HCEC 1CT (cell line): ENCODE results near the gene MPDU1.

Source experiments
- DNase-seq: peaks from one replicate; pipeline ENCODE4 v3.0.0-alpha.2; 2017

Gene MPDU1

DNA sequence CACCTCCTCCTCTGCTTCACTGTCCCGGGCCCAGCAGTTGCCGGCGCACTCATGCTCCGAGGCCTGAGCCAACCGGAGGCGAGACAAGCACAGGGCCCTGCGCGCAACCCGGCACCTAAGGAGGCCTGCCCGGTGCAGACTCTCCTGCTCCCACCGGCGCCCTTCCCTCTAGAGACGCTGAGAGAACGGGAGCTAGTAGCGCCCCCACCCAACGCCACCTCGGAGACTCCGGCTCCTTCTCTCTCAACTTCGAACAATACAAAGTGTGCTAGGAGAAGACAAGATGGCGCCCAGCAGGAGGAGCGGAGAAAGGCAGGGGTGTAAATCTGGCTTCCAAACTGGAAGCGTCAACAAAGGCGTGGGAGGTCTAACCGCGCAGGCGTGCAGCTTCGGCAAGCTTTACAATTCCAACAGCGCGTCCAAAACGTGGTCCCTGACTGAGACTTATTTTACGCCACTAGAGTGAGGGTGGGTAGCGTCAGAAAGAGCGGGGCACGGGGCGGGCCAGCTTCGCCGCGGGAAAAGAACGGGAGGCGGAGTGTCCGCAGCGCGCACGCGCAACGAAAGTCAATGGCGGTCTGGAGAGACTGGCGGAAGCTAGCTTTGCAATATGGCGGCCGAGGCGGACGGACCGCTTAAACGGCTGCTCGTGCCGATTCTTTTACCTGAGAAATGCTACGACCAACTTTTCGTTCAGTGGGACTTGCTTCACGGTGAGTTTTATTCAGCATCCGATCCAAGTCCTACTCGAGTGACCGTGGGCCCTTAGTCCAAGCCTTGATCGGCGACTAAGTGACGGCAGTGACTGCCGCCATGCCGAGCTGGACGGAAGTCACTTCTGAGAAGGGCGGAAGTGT, at the start of gene MPDU1:
Gene MPDU1 (plus strand): TSS at position 600 of the 857 bp plus-strand sequence. CDS start 11 bp downstream, at position 611.
- peak; percentile 94 for DNase-seq

DNA sequence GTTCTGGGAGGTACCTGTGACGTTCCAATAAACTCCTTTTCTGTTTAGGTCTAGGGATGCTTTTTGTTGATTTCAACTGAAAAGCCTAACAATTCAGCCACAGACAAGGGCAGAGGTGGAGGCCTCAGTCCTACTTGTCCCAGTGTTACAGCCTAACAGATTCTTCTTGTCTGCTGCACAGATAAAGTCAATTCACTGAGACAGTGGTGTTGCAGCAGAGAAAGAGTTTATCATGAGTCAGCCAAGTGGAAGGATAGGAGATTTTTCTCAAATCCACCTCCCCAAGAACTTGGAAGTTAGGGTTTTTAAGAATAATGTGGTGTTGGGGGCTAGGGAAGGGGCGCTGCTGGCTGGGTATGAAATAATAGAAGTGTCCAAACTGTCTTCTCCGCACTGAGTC, 45.6 kb upstream of the MPDU1 start:
- DNase-seq = no peak

DNA sequence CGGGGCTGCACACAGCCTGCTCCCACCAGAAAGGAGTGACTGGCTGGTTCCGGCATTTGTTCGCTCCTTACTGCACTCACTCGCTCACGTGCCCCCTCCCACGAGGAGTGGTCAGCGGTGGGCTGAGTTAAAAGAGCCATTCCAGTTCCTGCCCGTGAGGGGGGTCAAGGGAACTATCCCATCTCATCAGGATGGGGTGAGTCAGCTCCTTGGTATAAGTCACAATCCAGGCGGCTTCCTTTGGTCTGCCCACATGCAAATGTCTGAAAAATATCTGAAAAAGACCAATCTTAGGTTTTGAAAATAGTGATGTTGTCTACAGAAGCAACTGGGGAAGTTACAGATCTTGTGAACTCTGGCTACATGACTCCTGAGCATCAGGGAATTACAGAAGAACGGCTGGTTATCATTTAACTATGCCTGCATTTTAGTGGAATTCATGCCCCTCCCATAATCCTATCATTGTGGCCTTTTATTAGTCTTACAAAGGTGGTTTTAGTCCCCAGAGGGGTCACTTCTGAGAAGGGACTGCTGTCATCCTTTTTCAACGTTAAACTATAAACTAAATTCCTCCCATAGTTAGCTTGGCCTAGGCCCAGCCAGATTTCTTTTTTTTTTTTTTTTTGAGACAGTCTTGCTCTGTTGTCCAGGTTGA, 44.6 kb upstream of the MPDU1 start:
- no peak for DNase-seq

DNA sequence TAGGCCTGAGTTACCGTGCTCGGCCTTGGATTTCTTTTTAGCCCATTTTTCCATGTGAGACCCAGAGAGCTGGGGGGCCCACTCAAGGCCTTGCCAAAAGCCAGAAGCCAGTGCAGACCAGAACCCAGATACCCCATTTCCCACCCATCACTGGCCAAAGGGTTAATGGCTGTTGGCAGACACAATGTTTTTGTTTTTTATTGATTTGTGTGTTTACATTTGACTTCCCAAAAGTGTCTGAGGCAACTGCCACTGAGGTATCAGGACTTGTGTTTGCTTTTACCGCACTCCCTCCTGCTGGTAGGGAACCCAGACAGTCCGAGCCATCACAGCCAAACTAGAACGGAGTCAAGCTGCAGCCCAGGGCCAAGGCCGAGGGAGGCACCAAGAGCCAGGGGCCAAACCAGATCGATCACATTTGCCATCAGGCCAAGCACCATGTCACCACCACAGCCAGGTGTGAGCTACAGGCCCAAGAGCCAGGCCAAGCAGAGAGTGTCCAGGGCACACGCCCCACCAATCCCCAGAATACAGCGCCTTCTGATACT, 42.5 kb upstream of the MPDU1 start:
- DNase-seq = no peak

DNA sequence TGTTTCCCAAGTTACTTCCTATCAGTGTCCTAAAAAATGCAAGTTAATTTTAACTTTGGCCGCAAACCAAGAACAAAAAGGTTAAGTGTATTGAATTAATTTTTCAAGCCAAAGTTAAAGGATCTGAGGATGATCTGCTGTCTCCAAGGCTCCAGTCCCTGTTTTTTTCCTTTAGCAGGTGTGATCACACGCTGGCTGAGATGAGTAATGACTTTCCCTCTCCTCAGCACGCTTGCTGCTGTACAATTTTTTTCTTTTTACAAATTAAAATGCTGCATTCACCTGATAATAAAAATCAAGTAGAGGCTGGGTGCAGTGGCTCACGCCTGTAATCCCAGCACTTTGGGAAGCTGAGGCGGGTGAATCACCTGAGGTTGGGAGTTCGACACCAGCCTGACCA, 38.7 kb upstream of the MPDU1 start:
- no peak for DNase-seq

DNA sequence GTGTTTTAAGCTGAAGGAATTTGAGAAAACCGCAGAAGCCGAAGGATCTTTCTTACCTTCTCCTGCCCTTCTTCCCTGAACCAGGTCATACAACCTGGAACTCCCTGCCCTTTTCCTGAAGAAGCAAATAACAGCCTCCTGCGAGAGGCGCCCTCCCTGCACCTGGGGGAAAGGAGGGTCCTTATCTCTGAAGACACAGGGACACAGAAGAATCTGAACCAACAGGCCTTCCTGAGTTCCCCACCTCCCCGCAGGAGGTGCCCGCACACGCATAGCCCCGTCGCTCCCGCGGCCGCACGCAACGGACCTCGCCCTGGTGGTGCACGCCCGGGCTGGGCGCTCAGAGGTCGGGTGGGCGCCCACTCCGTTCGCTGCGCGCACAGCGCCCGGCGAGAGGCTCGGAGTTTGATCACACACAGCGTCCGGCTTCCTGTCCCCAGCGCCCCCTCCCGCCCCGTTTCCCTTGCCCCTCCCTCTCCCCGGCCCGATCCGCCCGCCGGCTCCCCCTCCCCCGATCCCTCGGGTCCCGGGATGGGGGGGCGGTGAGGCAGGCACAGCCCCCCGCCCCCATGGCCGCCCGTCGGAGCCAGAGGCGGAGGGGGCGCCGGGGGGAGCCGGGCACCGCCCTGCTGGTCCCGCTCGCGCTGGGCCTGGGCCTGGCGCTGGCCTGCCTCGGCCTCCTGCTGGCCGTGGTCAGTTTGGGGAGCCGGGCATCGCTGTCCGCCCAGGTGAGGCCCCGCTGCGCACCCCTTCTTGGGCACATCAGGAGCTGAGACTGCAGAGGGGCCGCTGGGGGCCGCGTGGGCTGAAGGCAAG, 34.9 kb upstream of the MPDU1 start, which contains the start of gene TNFSF12:
Gene TNFSF12 (plus strand): TSS at position 474 of the 816 bp plus-strand sequence. CDS start 96 bp downstream, at position 570.
- no peak for DNase-seq

DNA sequence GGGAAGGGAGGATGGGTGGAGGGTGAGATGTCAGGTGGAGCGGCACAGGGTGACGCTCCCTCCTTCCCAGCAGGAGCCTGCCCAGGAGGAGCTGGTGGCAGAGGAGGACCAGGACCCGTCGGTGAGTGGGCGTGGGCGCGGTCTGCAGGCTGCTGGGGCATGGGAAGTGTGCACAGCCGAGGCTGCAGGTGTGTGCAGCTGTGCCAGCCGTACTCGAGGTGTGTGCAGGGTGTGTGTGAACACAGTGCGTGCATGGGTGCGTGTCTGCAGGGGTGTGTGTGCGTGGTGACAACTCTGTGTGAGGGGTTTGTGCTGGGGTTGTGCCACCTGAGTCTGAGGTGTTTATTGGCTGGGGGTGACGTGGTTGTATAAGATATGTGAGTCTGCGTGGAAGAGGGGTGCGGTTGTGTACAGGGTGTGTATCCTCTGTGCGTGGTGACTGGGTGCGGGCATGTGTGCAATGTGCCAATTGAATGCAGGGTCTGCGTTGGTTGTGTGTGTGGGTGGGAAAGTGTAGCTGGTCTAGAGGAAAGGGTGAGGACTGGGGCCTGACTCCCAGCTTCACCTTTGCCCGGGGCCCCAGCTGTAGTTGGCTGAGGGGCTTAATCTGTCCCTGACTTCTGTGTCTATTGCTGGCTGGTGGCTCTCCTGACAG, 34.1 kb upstream of the MPDU1 start:
- no peak for DNase-seq

DNA sequence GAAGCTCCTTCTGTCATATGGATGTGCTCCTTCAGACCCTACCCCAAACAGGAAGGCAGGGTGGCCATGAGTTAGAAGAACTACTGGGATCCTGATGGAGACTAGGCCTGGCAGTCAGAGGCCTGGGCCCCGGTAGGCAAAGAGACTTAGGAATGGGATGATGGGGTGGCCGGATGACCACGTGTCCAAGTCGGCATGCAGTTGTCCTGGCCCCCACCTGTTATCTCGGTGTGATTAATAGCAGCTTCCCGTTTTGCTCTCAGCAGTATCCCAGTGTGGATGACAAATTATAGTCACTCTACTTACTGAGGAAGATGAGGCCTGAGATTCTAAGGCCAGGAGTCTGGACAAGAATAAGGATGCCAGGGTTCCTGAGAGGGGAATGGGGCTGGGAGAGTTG, 33.3 kb upstream of the MPDU1 start:
- no peak for DNase-seq

DNA sequence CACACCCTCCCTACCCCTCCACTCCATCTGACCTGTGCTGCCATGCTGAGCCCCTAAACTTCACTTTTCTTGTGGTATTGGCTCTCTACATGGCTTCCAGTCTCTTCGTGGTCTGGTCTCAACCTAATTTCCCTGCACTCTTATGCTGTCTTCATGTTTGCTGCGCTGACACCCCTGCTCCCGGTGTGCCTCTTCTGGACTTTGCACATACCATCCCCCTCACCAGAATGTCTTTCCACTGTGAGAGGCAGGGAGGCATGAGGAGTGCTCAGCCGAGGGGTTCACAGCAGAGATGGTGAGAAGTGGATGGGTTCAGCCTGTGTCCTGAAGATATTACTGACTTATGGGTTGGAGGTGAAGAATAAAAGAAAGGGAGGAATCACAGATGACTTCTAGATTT, 32.3 kb upstream of the MPDU1 start:
- DNase-seq = no peak

DNA sequence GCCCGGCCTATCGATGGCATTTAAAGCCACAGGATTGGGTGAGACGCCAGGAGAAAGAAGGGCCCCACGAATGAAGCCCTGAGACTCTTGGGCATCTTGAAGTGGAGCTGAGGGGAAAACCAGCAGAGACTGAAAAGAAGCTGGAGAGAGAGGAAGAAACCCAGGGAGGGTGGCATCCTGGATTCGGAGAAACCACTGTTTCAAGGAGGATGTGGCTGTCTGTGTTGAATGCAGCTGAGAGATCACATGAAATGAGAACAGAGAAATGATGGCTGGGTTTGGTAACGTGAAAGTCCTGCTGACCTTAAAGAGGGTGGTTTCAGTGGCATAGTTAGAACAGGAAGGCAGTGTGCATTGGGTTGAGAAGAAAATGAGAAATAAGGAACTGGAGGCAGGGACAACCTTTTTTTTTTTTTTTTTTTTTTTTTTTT, 31.0 kb upstream of the MPDU1 start:
- no peak for DNase-seq

DNA sequence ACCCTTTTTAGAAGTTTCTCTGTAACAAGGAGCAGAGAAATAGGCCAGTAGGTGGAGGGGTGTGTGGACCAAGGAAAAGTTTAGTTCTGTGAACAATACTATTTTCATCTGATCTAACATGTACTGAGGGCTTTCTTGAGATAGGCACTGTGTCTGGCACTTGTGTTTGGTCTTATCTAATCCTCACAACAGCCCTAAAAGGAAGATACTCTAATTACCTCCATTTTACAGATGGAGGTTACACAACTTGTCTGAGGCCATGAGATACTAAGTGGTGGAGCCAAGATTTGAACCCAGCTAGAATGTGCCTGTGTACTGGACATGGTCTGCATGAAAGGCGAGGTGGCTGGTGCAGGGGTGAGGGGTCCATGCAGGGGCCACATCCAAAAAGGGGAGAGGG, 30.3 kb upstream of the MPDU1 start:
- no peak for DNase-seq

DNA sequence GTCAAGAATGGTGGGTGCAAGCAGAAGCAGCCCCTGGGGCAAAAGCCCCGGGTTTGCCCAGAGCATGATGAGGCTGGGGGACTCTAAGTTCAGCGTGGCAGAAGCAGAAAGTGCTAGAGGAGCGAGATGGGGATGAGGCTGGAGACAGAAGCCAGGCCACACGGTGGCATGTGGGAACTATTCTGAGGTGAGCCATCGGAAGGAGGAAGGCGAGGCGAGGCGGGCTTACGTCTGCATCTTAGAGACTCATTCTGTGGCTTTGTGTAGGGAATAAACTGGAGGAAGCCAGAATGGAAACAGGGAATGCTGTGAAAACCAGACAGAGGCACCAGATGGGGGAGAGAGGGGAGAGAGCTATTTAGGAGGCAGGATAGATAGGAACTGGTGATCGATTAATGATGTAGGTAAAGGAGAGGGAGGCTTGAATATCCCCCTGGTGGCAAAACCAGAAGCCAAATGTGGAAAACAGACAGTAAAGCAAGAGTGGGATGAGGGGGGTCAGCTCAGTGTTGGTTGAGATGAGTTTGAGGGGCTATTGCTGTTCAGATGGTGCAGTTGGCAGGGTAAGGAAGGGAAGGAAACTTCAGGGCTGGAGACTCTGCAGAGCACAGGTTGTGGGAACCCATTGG, 28.2 kb upstream of the MPDU1 start:
- no peak for DNase-seq

DNA sequence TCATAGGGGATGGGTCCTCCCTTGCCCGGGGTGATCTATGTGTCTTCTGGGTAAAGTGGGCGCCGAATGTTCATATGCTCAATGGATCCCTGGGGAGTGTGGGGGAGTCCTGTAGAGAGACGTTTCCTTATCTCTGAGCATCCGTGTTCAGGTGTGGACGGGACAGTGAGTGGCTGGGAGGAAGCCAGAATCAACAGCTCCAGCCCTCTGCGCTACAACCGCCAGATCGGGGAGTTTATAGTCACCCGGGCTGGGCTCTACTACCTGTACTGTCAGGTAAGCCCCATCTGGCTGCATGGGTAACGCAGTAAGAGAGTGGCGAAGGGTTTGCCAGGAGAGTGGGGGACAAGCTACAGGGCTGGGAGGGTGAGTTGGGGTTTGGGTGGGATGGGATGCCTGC, 27.0 kb upstream of the MPDU1 start:
- DNase-seq = no peak

DNA sequence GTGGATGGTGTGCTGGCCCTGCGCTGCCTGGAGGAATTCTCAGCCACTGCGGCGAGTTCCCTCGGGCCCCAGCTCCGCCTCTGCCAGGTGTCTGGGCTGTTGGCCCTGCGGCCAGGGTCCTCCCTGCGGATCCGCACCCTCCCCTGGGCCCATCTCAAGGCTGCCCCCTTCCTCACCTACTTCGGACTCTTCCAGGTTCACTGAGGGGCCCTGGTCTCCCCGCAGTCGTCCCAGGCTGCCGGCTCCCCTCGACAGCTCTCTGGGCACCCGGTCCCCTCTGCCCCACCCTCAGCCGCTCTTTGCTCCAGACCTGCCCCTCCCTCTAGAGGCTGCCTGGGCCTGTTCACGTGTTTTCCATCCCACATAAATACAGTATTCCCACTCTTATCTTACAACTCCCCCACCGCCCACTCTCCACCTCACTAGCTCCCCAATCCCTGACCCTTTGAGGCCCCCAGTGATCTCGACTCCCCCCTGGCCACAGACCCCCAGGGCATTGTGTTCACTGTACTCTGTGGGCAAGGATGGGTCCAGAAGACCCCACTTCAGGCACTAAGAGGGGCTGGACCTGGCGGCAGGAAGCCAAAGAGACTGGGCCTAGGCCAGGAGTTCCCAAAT, 26.4 kb upstream of the MPDU1 start:
- DNase-seq = no peak

DNA sequence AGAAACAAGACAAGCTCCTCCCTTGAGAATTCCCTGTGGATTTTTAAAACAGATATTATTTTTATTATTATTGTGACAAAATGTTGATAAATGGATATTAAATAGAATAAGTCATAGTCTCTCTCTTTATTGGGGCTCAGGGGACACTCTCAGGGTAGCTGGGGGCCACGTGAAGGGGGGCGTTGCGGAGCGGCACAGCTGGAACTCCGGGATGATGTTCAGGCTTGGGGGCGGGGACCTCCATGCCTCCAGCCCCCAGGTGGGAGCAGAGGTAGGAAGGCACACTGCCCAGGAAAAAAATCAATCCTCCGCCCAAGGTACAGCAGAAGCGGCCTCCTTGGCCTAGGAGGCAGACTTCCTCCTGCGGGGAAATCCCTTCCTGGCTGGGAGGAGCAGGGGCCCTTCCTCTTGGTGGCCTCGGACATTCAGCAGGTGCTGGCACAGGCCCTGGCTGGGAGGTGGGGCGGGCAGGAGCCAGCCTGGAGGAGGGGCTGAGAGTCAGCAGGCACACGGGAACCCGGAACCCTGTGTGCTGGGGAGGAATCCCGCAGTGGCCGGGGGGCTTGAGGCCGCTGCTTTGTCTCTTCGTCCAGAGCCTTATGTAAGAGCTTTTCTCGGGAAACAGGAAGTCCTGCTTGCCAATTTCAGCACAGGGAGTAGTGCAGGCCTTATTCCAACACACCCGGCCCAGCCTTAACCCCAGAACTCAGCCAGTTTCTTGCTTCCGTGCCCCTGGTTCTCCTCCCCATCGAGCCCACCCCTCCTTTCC, 25.7 kb upstream of the MPDU1 start:
- peak; percentile 20 for DNase-seq

DNA sequence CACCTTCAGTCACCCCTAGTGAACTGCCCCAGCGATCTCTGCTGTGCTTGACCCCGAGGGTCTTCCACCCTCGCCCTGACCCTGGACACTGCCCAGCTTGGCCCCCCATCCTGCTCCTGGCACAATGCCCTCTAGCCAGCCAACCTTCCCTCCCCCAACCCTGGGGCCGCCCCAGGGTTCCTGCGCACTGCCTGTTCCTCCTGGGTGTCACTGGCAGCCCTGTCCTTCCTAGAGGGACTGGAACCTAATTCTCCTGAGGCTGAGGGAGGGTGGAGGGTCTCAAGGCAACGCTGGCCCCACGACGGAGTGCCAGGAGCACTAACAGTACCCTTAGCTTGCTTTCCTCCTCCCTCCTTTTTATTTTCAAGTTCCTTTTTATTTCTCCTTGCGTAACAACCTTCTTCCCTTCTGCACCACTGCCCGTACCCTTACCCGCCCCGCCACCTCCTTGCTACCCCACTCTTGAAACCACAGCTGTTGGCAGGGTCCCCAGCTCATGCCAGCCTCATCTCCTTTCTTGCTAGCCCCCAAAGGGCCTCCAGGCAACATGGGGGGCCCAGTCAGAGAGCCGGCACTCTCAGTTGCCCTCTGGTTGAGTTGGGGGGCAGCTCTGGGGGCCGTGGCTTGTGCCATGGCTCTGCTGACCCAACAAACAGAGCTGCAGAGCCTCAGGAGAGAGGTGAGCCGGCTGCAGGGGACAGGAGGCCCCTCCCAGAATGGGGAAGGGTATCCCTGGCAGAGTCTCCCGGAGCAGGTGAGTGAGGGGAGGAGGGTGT, 24.9 kb upstream of the MPDU1 start, which contains the start of gene TNFSF13:
Gene TNFSF13 (plus strand): TSS at position 207 of the 776 bp plus-strand sequence. CDS start 290 bp downstream, at position 497.
- no peak for DNase-seq

DNA sequence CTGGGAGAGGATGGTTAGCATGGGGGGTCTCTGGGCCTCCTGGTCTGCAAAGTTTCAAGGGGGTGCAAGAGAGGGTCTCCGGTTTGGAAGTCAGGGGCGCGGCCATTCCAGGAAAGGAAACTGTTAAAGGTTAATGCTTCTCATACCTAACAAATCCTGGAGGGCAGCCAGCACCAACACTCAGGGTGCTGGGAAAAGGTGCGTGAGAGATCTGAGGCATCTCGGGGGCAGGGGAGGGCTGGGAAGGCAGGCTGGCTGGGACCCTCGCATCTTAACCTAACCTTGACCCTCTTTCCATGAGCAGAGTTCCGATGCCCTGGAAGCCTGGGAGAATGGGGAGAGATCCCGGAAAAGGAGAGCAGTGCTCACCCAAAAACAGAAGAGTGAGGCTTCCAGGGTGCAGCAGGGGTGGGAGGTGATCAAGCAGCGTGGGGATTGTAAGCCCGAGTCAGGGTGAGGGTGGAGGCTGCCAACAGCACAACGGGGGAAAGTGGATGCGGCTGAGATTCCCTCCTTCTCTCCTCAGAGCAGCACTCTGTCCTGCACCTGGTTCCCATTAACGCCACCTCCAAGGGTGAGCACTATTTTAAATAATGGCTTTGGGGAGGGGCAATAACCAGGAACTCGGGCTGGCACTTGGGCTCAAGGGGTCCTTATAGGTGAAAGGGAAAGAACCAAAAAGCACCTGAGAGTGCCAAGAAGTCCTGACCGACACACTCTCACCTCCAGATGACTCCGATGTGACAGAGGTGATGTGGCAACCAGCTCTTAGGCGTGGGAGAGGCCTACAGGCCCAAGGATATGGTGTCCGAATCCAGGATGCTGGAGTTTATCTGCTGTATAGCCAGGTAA, 24.1 kb upstream of the MPDU1 start:
- no peak for DNase-seq

DNA sequence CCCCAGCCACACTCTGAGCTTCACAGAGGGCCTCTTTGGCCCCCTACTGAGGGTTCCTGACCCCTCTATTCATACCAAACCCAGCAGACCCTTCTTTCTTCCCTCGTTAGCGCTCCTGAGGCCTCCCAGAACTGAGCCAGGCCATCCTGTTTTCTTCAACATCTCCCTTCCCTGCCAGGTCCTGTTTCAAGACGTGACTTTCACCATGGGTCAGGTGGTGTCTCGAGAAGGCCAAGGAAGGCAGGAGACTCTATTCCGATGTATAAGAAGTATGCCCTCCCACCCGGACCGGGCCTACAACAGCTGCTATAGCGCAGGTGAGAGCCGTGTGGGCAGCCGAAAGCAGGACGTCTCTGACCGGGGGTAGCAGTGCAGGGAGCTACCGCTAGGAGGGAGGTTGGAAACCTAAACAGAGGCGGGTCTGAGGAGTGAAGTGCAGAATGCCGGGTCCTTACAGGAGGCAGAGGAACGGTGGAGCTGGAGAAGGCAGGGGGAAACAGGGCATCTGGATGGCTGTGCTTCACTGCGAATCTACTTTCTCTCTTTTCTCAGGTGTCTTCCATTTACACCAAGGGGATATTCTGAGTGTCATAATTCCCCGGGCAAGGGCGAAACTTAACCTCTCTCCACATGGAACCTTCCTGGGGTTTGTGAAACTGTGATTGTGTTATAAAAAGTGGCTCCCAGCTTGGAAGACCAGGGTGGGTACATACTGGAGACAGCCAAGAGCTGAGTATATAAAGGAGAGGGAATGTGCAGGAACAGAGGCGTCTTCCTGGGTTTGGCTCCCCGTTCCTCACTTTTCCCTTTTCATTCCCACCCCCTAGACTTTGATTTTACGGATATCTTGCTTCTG, 23.3 kb upstream of the MPDU1 start:
- DNase-seq = peak; percentile 39
